ENCODE data around the gene PRKCQ.

Gene PRKCQ

GRCh38 chr10:6405713-6406112 lies 174.4 kb downstream of the PRKCQ start:
- no peak for DNase-seq (ENCODE audit: low spot score)

GRCh38 chr10:6404127-6405072 lies 175.7 kb downstream of the PRKCQ start:
- DNase-seq (ENCODE audit: low spot score): no peak

- DNase-seq (ENCODE audit: low spot score): no peak
Measured at GRCh38 chr10:6402960-6403359, 177.1 kb downstream of the PRKCQ start.

GRCh38 chr10:6402349-6402709 lies 177.7 kb downstream of the PRKCQ start:
- DNase-seq (ENCODE audit: low spot score): no peak

GRCh38 chr10:6401558-6402348 lies 178.3 kb downstream of the PRKCQ start:
- peak; percentile 78 for DNase-seq (ENCODE audit: low spot score)

- no peak for DNase-seq (ENCODE audit: low spot score)
Measured at GRCh38 chr10:6400821-6401465, 179.1 kb downstream of the PRKCQ start.

- DNase-seq (ENCODE audit: low spot score): no peak
Measured at GRCh38 chr10:6400331-6400730, 179.7 kb downstream of the PRKCQ start.

- DNase-seq (ENCODE audit: low spot score): no peak
Measured at GRCh38 chr10:6399879-6400278, 180.2 kb downstream of the PRKCQ start.

GRCh38 chr10:6399231-6399741 lies 180.8 kb downstream of the PRKCQ start:
- DNase-seq (ENCODE audit: low spot score): no peak

GRCh38 chr10:6398399-6398798 lies 181.7 kb downstream of the PRKCQ start:
- no peak for DNase-seq (ENCODE audit: low spot score)

- DNase-seq (ENCODE audit: low spot score): no peak
Measured at GRCh38 chr10:6396652-6397051, 183.4 kb downstream of the PRKCQ start.

- no peak for DNase-seq (ENCODE audit: low spot score)
Measured at GRCh38 chr10:6396226-6396625, 183.8 kb downstream of the PRKCQ start.

GRCh38 chr10:6395606-6396005 lies 184.5 kb downstream of the PRKCQ start:
- DNase-seq (ENCODE audit: low spot score): no peak

GRCh38 chr10:6394084-6394483 lies 186.0 kb downstream of the PRKCQ start:
- no peak for DNase-seq (ENCODE audit: low spot score)

- no peak for DNase-seq (ENCODE audit: low spot score)
Measured at GRCh38 chr10:6393168-6393567, 186.9 kb downstream of the PRKCQ start.

GRCh38 chr10:6390213-6390845 lies 189.7 kb downstream of the PRKCQ start:
- DNase-seq (ENCODE audit: low spot score): no peak

GRCh38 chr10:6388261-6388893 lies 191.7 kb downstream of the PRKCQ start:
- no peak for DNase-seq (ENCODE audit: low spot score)

- DNase-seq (ENCODE audit: low spot score): no peak
Measured at GRCh38 chr10:6386960-6387359, 193.1 kb downstream of the PRKCQ start.

- DNase-seq (ENCODE audit: low spot score): no peak
Measured at GRCh38 chr10:6386346-6386745, 193.7 kb downstream of the PRKCQ start.

- DNase-seq (ENCODE audit: low spot score): no peak
Measured at GRCh38 chr10:6385665-6386064, 194.4 kb downstream of the PRKCQ start.

GRCh38 chr10:6384847-6385246 lies 195.2 kb downstream of the PRKCQ start:
- no peak for DNase-seq (ENCODE audit: low spot score)
